Kidney epithelial cell (primary cell): ENCODE data around the gene AFG1L. TPM values are rescaled to one million over a fixed set of nuclear protein-coding genes. Genes with fewer than 3 reads are reported as not detected.

Source experiments
- DNase-seq: peaks from one replicate; pipeline ENCODE4 v3.0.0-alpha.2; 2010; ENCODE audit warnings: low read depth
- H3K27me3 ChIP-seq: 2 replicates; pipeline ENCODE4 v1.6.0; 2011; ENCODE audit warnings: low read length; ENCODE audit not compliant: control insufficient read depth, insufficient read depth
- H3K36me3 ChIP-seq: 2 replicates; pipeline ENCODE4 v1.5.1; 2011; ENCODE audit warnings: low read length; ENCODE audit not compliant: control insufficient read depth, insufficient read depth
- H3K4me3 ChIP-seq: 2 replicates; pipeline ENCODE4 v1.5.1; 2011; ENCODE audit warnings: low read depth, mild to moderate bottlenecking, control low read depth, low read length
- total RNA-seq: library from RNA; depleted of rRNA; stranded (reverse); fragments of >200 nt; gene quantifications from 2 replicates; pipeline ENCODE4 v1.2.3, GENCODE V29; 2015
- TF ChIP-seq, protein P1 (sequence below): IDR thresholded peaks from 2 replicates; pipeline ENCODE4 v1.5.1; 2011; ENCODE audit warnings: mild to moderate bottlenecking, moderate library complexity, low read length, control low read depth, inconsistent platforms; ENCODE audit not compliant: insufficient read depth, poor library complexity, severe bottlenecking

The AFG1L gene
- total RNA-seq, 1 donor from 2014 or later: 3.6 TPM

DNA sequence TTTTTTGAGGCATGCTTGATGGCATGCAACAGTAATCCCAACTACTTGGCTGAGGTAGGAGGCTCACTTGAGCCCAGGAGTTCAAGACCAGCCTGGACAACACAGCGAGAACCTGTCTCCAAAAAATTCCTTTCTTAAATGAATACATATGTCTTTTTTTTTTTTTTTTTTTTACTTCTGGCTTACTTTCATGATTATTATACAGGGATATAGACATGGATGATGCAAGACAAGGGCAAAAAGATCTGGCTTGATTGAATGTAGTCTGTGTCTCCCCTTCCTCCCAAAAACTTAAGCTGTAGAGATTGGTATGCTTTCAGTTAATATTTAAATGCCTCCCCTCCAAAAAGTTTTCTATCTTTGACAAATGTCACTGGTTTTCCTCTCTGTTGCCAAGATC is 41.6 kb upstream of the AFG1L start:
- Histone ChIP-seq H3K36me3 (no peaks in the 10 kb centered on the region), H3K27me3 (no peaks in the 10 kb centered on the region), H3K4me3 (no peak overlapping the region)
- DNase-seq: no peak
- TF ChIP-seq, protein P1, sequence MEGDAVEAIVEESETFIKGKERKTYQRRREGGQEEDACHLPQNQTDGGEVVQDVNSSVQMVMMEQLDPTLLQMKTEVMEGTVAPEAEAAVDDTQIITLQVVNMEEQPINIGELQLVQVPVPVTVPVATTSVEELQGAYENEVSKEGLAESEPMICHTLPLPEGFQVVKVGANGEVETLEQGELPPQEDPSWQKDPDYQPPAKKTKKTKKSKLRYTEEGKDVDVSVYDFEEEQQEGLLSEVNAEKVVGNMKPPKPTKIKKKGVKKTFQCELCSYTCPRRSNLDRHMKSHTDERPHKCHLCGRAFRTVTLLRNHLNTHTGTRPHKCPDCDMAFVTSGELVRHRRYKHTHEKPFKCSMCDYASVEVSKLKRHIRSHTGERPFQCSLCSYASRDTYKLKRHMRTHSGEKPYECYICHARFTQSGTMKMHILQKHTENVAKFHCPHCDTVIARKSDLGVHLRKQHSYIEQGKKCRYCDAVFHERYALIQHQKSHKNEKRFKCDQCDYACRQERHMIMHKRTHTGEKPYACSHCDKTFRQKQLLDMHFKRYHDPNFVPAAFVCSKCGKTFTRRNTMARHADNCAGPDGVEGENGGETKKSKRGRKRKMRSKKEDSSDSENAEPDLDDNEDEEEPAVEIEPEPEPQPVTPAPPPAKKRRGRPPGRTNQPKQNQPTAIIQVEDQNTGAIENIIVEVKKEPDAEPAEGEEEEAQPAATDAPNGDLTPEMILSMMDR: no peak

- no peak overlapping the region for H3K4me3 ChIP-seq
- H3K36me3 ChIP-seq: no peaks in the 10 kb centered on the region
- no peak for DNase-seq
- TF ChIP-seq, protein P1: no peak
- H3K27me3 ChIP-seq: no peaks in the 10 kb centered on the region
These were observed 40.1 kb upstream of the AFG1L start for GRCh38 chr6:108254433-108255410.

DNA sequence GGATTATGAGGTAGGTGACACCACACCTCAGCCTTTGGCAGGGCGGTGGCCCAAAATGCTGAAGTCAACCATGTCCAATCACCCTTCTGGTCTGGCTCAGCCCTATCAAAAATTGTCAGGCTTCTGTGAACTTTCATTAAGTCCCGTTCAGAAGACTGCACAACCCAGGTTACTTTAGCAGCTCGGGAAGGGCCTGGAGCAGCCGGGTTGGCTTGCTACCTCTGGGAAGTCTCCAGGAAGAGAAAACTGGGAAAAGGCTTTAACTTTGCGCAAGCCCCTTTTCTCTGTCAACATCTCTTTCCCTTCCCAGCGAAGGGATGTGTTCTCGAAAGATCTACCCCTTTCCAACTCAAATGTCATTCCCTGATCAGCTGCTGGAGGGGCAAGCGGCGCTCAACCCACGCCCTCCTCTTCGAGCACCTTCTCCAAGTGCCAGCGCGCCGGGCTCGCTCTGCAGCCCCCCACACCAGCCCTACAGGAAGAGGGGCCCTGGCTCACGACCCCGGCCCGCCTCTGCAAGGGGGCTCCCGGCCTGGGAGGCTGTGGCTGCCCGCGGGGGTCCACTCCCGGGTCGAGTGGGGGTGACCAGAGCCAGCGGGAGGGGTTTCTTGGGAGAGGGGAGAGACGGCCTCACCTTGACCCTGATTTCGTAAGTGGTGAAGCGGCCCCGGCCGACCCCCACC is 34.6 kb upstream of the AFG1L start:
- peak overlapping the region; percentile 94 for H3K4me3 ChIP-seq
- no peak for DNase-seq
- no peaks in the 10 kb centered on the region for H3K36me3 ChIP-seq
- no peaks in the 10 kb centered on the region for H3K27me3 ChIP-seq
- TF ChIP-seq, protein P1: no peak

GRCh38 chr6:108260809-108261569 is 33.9 kb upstream of the AFG1L start, which contains the start of gene SNX3:
Gene SNX3, minus strand, starts transcription at chr6:108261040. Its CDS starts 119 bp downstream, at chr6:108260921.
- Histone ChIP-seq H3K27me3 (no peaks in the 10 kb centered on the region), H3K4me3 (peak within 1 kb of the TSS; percentile 94), H3K36me3 (no peaks in the 10 kb centered on the region)
- DNase-seq: peak; percentile 85
- TF ChIP-seq, protein P1: no peak

- H3K36me3 ChIP-seq: no peaks in the 10 kb centered on the region
- H3K4me3 ChIP-seq: no peak overlapping the region
- no peak for DNase-seq
- TF ChIP-seq, protein P1: no peak
- H3K27me3 ChIP-seq: no peaks in the 10 kb centered on the region
These were observed 31.5 kb upstream of the AFG1L start for GRCh38 chr6:108263371-108263770.
